ENCODE results near the gene ISCU.

DNA sequence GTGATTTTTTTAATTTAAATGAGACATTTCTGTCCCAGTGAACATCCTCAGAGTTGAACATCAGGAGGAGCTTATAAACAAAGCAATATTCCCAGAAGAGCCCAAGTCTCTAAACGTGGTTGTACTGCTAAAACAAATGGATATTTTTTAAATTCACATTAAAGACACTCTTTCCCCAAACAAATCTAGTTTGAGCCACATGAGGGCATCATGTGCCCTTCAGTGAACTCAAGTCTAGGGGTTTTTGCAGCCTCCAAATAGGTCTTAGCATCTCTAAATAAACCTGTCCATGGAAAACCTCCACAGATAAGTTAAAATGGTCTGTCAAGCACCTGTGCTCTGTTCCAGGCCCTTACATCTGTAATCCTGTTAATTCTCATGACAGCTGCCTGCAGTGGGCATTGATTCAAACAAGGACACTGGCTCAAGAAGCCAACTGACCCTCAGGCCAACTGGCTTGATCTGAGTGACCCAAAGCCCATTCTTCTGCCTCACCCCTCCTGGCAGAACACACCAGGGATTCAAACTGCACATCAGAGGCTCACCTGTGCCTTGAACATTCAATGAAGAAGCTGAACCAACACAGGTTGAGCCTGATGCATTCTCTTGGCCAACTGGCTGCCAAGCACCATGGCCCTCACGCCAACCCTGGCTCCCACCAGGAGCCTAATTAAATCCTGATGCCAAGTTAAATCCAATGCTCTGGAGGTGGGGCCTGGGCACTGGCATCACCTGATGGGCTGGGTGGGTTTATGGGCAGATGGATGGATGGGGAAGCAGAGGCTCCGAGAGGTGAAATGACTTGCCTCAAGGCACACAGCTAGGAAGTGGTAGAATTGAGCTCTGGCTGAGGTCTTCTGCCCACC is 8.6 kb downstream of the ISCU start:
- TF ChIP-seq, protein P1, sequence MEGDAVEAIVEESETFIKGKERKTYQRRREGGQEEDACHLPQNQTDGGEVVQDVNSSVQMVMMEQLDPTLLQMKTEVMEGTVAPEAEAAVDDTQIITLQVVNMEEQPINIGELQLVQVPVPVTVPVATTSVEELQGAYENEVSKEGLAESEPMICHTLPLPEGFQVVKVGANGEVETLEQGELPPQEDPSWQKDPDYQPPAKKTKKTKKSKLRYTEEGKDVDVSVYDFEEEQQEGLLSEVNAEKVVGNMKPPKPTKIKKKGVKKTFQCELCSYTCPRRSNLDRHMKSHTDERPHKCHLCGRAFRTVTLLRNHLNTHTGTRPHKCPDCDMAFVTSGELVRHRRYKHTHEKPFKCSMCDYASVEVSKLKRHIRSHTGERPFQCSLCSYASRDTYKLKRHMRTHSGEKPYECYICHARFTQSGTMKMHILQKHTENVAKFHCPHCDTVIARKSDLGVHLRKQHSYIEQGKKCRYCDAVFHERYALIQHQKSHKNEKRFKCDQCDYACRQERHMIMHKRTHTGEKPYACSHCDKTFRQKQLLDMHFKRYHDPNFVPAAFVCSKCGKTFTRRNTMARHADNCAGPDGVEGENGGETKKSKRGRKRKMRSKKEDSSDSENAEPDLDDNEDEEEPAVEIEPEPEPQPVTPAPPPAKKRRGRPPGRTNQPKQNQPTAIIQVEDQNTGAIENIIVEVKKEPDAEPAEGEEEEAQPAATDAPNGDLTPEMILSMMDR (IDR thresholded peaks at IDR 0.05 in 8 of 11, conservative IDR thresholded peaks at IDR 0.05 in 3 of 11): peak in 5 of 11 experiments; percentile 8 to 28 (median 14)
- TF ChIP-seq POLR2A (IDR thresholded peaks at IDR 0.05): no peak
- no peak for TF ChIP-seq POLR2AphosphoS5 (IDR thresholded peaks at IDR 0.05)
